Subcutaneous adipose tissue (tissue), 4 donors: ENCODE results near the gene STIM2. TPM values are rescaled to one million over a fixed set of nuclear protein-coding genes. Genes with fewer than 3 reads are reported as not detected.

Source experiments
- CTCF ChIP-seq: fragments of 450-650 bp; IDR thresholded peaks from one replicate; pipeline ENCODE4 v1.5.1; 2016; ENCODE audit warnings: low read depth, mild to moderate bottlenecking, control low read depth, antibody characterized with exemption, moderate library complexity
- total RNA-seq, 4 donors: library from RNA; depleted of rRNA; stranded (reverse); fragments of >200 nt; gene quantifications; one replicate each; pipeline ENCODE4 v1.1.0, GENCODE V29; 2016

The STIM2 gene
- total RNA-seq, 4 donors from 2014 or later, result 9.0 to 19.6 (median 15.3) TPM

- TF ChIP-seq CTCF, result no peak
Measured at GRCh38 chr4:27042411-27042810, 181.8 kb downstream of the STIM2 start.

GRCh38 chr4:27043200-27043599, 182.6 kb downstream of the STIM2 start:
- TF ChIP-seq CTCF, result no peak

- no peak for TF ChIP-seq CTCF
Measured at GRCh38 chr4:27046851-27047250, 186.2 kb downstream of the STIM2 start.

GRCh38 chr4:27048429-27049238, 188.0 kb downstream of the STIM2 start:
- TF ChIP-seq CTCF, result no peak

- no peak for TF ChIP-seq CTCF
Measured at GRCh38 chr4:27049239-27049829, 188.7 kb downstream of the STIM2 start.

GRCh38 chr4:27050731-27051130, 190.1 kb downstream of the STIM2 start:
- no peak for TF ChIP-seq CTCF

- TF ChIP-seq CTCF, result no peak
Measured at GRCh38 chr4:27055221-27055760, 194.7 kb downstream of the STIM2 start.
